NCI-H345 treated with DMSO at 0.1 percent for 48 hours (cell line): ENCODE measurements around the gene RNASE4.
"Not testable (repeated sequence)": the region's sequence is repeated elsewhere in the genome, so short reads cannot be mapped to it uniquely, and the experiment has no call there.

Experiments
- DNase-seq: peaks from one replicate; lab custom pipeline; 2025; ENCODE audit not compliant: unreplicated experiment; lab: John Stamatoyannopoulos, UW

The RNASE4 gene

GRCh38 chr14:20697273-20698017 lies 13.1 kb downstream of the RNASE4 start:
- DNase-seq, result no peak

- no peak for DNase-seq
Measured at GRCh38 chr14:20698018-20698329, 13.6 kb downstream of the RNASE4 start.

GRCh38 chr14:20698934-20699333 lies 14.6 kb downstream of the RNASE4 start:
- no peak for DNase-seq

DNA sequence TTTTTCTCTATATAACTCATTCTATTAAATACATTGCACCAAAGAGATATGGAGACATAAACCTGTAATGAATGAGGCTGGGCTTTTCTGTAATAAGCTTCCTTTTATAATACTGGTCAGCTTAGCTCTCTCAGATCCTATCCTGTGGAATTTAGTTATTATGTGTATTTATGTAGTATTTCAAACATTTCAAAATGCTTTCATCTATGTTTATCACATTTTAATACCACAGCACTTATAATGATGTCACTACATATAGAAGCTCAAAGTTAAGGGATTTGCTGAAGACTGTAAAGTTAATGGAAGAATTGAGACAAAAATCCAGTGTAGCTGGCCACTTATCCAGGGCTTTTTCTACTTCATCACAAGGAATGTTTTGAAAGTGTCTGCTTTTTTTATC lies 15.6 kb downstream of the RNASE4 start:
- DNase-seq, result no peak

DNA sequence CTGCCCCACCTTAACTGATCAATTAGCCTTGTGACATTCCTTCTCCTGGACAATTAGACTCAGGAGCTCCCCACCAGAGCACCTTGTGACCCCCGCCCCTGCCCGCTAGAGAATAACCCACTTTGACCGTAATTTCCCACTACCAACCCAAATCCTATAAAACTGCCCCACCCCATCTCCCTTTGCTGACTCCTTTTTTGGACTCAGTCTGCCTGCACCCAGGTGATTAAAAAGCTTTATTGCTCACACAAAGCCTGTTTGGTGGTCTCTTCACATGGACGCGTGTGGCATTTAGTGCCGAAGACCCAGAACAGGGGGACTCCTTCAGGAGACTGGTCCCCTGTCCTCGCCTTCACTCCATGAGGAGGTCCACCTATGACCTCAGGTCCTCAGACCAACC lies 16.6 kb downstream of the RNASE4 start:
- DNase-seq, result not testable (repeated sequence)

DNA sequence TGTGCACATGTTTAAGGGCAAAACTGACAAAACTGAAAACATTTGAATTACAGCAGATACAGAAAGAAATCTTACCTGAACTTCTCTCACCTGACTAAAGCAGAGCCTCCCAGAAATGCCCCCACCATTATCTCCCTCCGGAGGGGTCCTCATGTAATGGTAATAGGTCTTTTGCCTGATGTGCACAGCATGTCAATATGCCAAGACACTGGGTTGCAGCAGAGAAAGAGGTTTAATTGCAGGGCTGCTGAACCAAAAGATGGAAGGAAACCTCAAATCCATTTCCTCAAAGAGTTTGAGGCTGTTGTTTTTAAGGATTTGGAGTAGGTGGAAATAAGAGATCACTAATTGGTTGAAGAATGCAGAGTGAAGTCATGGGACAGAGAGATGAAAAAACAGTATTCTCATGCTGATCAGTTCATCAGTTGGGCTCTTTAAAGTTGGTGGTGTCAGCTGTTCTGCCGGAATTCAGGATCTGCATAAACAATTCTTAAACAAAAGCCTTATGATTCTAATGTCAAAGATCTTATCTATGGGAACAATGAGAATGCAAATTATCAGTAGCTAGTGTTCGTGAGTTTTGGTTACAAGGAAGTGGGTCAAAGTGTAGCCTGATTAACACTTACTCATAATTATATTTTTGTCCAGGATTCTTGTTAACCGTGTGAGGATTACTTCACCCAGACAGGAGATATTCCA lies 22.4 kb downstream of the RNASE4 start:
- DNase-seq, result no peak

DNA sequence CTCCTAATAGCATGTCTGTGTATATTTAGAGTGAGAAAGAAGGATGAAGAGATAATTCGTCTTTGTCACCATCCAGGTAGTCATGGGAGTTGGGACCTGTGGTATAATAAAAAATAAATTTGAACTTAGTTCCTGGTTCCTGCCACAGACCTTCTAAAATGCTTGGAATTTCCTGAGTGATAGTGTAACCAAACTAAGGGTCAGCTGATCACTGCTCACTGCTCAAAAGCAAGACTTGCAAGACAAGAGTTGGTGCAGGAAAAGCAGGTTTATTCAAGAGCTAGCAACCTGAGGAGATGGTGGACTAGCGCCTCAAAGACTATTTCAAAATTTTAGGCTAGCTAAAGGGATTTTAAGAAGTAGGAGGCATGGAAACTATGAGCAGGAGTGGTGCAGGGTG lies 23.3 kb downstream of the RNASE4 start:
- DNase-seq, result no peak

- no peak for DNase-seq
Measured at GRCh38 chr14:20711261-20711660, 26.9 kb downstream of the RNASE4 start.

DNA sequence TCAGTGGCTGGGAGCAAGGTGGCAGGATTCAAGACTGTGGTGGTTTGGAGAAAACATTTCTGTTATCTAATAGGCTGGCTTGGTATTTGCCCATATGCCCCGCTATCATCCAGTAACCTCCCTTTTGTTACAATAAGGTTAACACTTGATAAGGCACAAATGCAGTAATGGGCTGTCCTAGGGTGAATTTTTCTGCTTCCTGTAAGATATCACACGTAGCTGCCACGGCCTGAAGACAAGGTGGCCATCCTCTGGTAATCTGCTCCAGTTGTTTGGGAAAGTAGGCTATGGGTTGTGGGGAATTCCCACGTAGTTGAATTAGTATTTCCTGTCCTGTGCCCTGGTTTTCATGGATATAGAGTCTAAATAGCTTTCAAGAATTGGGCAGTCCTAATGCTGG lies 27.3 kb downstream of the RNASE4 start:
- no peak for DNase-seq

DNA sequence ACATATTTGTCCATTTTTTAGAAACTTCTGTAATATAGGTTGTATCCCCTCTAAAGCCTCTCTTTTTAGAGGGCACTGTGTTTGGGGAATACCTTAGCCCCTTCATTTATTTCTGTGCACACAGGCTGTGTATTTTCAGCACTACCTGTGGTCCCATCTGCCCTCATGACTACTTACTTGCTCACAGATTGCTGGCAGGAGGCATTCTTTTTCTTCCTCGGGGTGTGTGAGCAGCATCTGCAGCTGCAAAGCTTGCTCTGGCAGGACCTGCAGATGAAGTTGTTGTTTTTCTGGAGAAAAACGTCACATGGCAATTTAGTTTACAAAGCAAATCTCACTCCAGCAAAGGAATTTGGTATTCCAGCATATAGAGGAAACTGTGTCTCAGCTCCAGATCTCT lies 28.5 kb downstream of the RNASE4 start:
- no peak for DNase-seq

DNA sequence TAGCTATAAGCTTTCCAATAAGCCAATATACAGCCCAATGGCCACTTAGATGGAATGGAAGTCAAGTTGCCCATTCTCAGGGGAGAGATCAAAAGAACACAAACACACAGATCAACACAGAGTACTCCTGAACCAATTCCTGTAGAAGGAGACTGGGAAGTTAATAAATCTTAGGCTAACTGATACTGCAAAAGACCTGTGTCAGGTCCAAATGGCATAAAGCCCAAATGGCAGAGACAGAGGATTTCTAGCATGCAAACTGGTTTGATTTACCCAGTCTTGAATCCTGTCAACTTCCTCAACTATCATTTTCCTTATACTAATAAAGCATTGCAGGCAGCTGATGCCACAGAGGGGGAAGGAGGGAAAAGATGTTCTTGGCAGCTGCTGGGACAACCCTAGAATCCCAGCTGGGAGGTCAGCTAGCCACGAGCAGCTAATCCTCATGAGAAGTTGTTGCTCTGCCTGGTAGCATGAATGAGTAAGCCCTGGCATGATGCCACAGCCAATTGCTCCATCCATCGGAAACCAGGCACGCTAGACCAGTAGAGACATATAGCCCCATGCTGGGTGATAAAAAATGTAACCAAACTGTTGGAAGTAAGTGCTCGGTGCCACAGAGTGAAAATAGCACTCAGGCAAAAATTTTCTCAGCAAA lies 30.4 kb downstream of the RNASE4 start:
- DNase-seq, result no peak

DNA sequence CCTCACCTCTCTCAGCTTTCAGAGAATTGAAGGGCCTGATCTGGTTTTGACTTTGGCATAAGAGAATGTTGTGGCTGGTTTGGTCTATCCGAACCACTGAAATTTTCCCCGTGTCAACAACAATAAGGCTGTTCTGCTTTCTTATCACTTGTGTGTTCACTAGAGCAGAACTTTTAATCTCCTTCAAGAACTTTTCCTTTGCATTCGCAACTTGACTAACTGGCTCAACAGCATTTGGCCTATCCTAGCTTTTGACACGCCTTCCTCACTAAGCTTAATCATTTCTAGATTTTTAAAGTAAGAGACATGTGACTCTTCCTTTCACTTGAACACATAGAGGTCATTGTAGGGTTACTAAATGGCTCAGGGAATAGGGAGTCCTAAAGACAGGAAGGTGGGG lies 35.4 kb downstream of the RNASE4 start:
- DNase-seq, result no peak

- no peak for DNase-seq
Measured at GRCh38 chr14:20720741-20721140, 36.4 kb downstream of the RNASE4 start.

DNA sequence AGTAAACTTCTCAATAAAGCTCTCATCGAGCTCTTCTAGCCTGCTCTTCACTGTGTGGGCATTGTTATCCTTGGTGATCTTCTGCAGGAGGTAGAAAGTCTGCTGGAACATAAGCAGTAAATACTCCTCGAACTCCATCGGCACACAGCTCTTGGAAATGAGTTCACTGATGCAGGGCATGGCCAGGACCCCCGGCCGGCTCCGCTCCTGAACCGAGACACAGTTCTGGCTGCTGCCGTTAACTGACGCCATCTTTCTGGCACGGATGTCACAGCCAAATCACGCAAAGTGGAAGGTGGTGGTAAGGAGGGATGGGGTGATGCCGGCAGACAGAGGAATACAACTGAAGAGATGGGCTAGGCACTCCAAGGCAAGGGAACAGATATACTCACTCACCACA lies 37.7 kb downstream of the RNASE4 start:
- DNase-seq, result no peak

- no peak for DNase-seq
Measured at GRCh38 chr14:20723488-20723887, 39.1 kb downstream of the RNASE4 start.

- DNase-seq, result not testable (repeated sequence)
Measured at GRCh38 chr14:20726121-20726520, 41.8 kb downstream of the RNASE4 start.

- no peak for DNase-seq
Measured at GRCh38 chr14:20726531-20726930, 42.2 kb downstream of the RNASE4 start.

DNA sequence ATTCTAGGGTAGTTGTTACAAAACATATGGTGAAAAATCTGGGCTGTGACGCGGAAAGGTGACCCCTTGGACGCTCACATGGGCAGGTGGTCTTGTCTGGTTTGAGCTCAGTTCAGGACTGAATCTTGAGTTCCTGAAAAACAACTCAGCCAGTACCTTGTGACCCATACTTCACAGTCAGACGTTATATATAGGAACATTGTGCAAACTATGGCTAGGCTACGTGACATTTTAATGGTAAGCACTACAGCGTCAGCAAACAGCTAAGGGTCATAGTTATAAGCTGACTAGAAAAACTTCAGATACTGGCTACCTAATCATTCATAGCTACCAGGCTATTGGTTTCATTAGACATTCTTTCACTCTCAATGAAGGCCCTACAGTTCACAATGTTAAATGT lies 46.5 kb downstream of the RNASE4 start:
- no peak for DNase-seq

- DNase-seq, result no peak
Measured at GRCh38 chr14:20732477-20732876, 48.1 kb downstream of the RNASE4 start.

DNA sequence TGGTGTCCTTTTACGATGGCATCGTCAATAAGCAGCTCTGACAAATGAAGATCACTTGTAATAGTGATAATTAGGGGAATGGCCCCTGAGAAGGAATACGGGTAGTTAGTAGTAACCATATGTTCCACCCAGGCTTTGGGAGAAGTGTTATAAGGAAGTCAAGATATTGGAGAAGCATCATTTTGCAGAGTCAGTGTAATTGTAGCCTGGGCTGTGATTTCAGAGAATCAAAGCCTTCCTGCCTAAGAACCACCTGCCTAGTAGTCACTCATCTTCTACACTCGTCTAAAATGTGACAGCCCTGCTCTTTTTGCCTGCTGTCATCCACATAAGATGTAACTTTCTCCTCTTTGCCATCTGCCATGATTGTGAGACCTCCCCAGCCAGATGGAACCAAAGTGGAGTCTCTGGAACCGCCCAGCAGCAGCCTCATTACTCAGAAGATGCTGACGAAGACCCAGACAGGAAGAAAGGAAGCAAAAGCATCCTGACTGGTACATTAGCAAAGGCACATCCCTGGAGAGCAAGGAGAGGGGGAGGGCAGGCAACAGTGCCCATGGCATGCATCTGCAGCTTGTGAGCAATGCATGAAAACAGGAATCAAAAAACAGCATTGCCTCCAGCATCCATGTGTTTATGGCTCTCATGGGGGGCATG lies 48.7 kb downstream of the RNASE4 start:
- no peak for DNase-seq

- DNase-seq, result no peak
Measured at GRCh38 chr14:20733684-20734429, 49.5 kb downstream of the RNASE4 start.
